Endodermal cell (in vitro differentiated cells): ENCODE measurements around the gene OPA1. TPM values are rescaled to one million over a fixed set of nuclear protein-coding genes. Genes with fewer than 3 reads are reported as not detected.

Experiments used
- DNase-seq: peaks from one replicate; pipeline ENCODE4 v3.0.0-alpha.2; 2017
- H3K27ac ChIP-seq: 2 replicates; pipeline ENCODE4 v1.5.1; 2013; ENCODE audit warnings: mild to moderate bottlenecking, low read depth, low read length, moderate library complexity
- H3K27me3 ChIP-seq: 2 replicates; pipeline ENCODE4 v1.6.1; 2013; ENCODE audit warnings: mild to moderate bottlenecking, low read length, moderate library complexity; ENCODE audit not compliant: insufficient read depth, control insufficient read depth, poor library complexity, severe bottlenecking
- H3K36me3 ChIP-seq: 2 replicates; pipeline ENCODE4 v1.7.0; 2013; ENCODE audit warnings: mild to moderate bottlenecking, low read length, moderate library complexity; ENCODE audit not compliant: control insufficient read depth, insufficient read depth
- H3K4me1 ChIP-seq: one replicate; pipeline ENCODE4 v1.7.0; 2013; ENCODE audit warnings: low read length; ENCODE audit not compliant: control insufficient read depth, insufficient read depth
- H3K4me3 ChIP-seq: 2 replicates; pipeline ENCODE4 v1.5.1; 2013; ENCODE audit warnings: mild to moderate bottlenecking, low read length, moderate library complexity
- H3K9ac ChIP-seq: 2 replicates; pipeline ENCODE4 v1.6.1; 2013; ENCODE audit warnings: mild to moderate bottlenecking, low read length, moderate library complexity; ENCODE audit not compliant: poor library complexity, severe bottlenecking; ENCODE audit errors: extremely low read depth
- H3K9me3 ChIP-seq: 2 replicates; pipeline ENCODE4 v1.6.1; 2013; ENCODE audit warnings: mild to moderate bottlenecking, low read length, moderate library complexity; ENCODE audit not compliant: control insufficient read depth
- H3K27ac Mint-ChIP-seq: 2 replicates; pipeline ENCODE4 v1.8.0; 2020; ENCODE audit warnings: mixed read lengths
- H3K27me3 Mint-ChIP-seq: 2 replicates; pipeline ENCODE4 v1.8.0; 2021; ENCODE audit warnings: mild to moderate bottlenecking, mixed read lengths; ENCODE audit not compliant: insufficient read depth
- H3K36me3 Mint-ChIP-seq: 2 replicates; pipeline ENCODE4 v1.8.0; 2020; ENCODE audit warnings: low read depth, mixed read lengths
- H3K4me1 Mint-ChIP-seq: 2 replicates; pipeline ENCODE4 v1.8.0; 2020; ENCODE audit warnings: mixed read lengths
- H3K4me3 Mint-ChIP-seq: 2 replicates; pipeline ENCODE4 v1.8.0; 2020; ENCODE audit warnings: mild to moderate bottlenecking, moderate library complexity, mixed read lengths
- H3K9me3 Mint-ChIP-seq: 2 replicates; pipeline ENCODE4 v1.8.0; 2020; ENCODE audit warnings: mild to moderate bottlenecking, mixed read lengths
- WGBS, 2 experiments: methylation state at CpG; one replicate each; pipeline versions ENCODE4 v1.1.5 to v1.1.7; 2013; ENCODE audit warnings: missing lambda C conversion rate in 2 of 2, mixed read lengths in 1 of 2; ENCODE audit not compliant: insufficient coverage in 1 of 2, insufficient read length in 1 of 2; 5-methylcytosine and 5-hydroxymethylcytosine counted together
- total RNA-seq, 2 donors: library from RNA; stranded (reverse); fragmentation: NEBNext Ultra II Directional in 1 of 2; extraction: Animal tissue kit (Norgen Biotek cat#: 25700) in 1 of 2; gene quantifications; 2 replicates in 1 of 2; 3 replicates in 1 of 2; pipeline ENCODE4 v1.2.1, GENCODE V29; 2021
- TF ChIP-seq, protein P1 (sequence below): fragments of 200-600 bp; sonication (generic); conservative IDR thresholded peaks from 2 replicates; pipeline ENCODE4 v1.5.0; 2021; ENCODE audit warnings: antibody characterized with exemption, mild to moderate bottlenecking

The OPA1 gene
- total RNA-seq, 2 donors from 2014 or later = 61.5 to 69.4 TPM

DNA sequence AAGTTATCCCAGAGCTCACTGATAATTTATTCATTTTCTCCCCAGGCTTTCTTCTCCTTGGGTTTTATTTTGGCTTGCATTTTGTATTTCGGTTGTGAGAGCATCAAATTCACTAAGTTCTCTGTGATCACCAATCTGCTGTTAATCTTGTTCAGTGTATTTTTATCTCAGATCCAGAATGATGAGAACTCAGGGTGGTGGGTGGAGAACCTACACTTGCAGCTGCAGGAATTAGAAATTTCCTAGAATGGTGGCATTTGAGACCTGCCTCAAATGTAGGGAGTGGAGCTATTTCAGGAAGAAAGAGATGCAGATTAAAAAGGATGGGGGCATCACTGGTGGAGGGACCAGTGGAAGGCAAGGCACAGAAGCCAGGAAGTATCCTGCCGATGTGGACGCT lies 129.6 kb downstream of the OPA1 start:
- H3K4me3 Mint-ChIP-seq = no peak overlapping the region
- Histone ChIP-seq H3K4me3 (no peak overlapping the region), H3K36me3 (no peaks in the 10 kb centered on the region), H3K4me1 (no peaks in the 10 kb centered on the region), H3K9me3 (peaks cover 2% of the 10 kb centered on the region), H3K27ac (no peak overlapping the region), H3K27me3 (no peaks in the 10 kb centered on the region), H3K9ac (no peak overlapping the region)
- H3K4me1 Mint-ChIP-seq = no peaks in the 10 kb centered on the region
- no peak overlapping the region for H3K27ac Mint-ChIP-seq
- peaks cover 32% of the 10 kb centered on the region for H3K9me3 Mint-ChIP-seq
- no peak for DNase-seq
- peaks cover 3% of the 10 kb centered on the region for H3K36me3 Mint-ChIP-seq
- H3K27me3 Mint-ChIP-seq = no peaks in the 10 kb centered on the region
- TF ChIP-seq, protein P1, sequence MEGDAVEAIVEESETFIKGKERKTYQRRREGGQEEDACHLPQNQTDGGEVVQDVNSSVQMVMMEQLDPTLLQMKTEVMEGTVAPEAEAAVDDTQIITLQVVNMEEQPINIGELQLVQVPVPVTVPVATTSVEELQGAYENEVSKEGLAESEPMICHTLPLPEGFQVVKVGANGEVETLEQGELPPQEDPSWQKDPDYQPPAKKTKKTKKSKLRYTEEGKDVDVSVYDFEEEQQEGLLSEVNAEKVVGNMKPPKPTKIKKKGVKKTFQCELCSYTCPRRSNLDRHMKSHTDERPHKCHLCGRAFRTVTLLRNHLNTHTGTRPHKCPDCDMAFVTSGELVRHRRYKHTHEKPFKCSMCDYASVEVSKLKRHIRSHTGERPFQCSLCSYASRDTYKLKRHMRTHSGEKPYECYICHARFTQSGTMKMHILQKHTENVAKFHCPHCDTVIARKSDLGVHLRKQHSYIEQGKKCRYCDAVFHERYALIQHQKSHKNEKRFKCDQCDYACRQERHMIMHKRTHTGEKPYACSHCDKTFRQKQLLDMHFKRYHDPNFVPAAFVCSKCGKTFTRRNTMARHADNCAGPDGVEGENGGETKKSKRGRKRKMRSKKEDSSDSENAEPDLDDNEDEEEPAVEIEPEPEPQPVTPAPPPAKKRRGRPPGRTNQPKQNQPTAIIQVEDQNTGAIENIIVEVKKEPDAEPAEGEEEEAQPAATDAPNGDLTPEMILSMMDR = no peak
- WGBS, 2 experiments = 88 to 90% methylated on average over 2 to 3 of the region's 3 CpGs

DNA sequence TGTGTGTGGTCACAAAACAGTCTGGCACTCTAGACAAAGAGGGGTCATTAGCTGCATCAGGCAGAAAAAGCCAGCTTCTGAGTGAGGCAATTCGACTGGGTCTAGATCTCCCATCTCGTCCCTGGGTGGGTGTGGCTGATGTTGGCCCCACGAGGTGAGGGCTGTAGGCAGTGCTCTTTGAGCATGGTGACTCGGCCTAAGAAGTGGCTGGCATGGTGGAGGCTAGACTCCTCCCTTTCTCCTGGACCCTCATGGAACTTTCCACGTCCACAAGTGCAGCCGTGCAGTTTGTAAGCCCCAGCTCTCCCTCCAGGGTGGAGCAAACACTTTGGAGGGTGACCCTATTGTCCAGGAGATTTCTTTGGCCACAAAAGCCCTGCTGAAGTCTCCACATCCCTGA lies 134.1 kb downstream of the OPA1 start:
- no peaks in the 10 kb centered on the region for H3K4me1 ChIP-seq
- Mint-ChIP-seq H3K27ac (no peak overlapping the region), H3K4me3 (no peak overlapping the region), H3K9me3 (no peaks in the 10 kb centered on the region), H3K36me3 (no peaks in the 10 kb centered on the region), H3K27me3 (no peaks in the 10 kb centered on the region), H3K4me1 (no peaks in the 10 kb centered on the region)
- no peak overlapping the region for H3K27ac ChIP-seq
- H3K4me3 ChIP-seq = no peak overlapping the region
- DNase-seq = no peak
- TF ChIP-seq, protein P1 = no peak
- H3K9me3 ChIP-seq = no peaks in the 10 kb centered on the region
- no peak overlapping the region for H3K9ac ChIP-seq
- H3K36me3 ChIP-seq = no peaks in the 10 kb centered on the region
- no peaks in the 10 kb centered on the region for H3K27me3 ChIP-seq
- 83 to 86% methylated on average over 4 to 6 of the region's 6 CpGs for WGBS, 2 experiments

DNA sequence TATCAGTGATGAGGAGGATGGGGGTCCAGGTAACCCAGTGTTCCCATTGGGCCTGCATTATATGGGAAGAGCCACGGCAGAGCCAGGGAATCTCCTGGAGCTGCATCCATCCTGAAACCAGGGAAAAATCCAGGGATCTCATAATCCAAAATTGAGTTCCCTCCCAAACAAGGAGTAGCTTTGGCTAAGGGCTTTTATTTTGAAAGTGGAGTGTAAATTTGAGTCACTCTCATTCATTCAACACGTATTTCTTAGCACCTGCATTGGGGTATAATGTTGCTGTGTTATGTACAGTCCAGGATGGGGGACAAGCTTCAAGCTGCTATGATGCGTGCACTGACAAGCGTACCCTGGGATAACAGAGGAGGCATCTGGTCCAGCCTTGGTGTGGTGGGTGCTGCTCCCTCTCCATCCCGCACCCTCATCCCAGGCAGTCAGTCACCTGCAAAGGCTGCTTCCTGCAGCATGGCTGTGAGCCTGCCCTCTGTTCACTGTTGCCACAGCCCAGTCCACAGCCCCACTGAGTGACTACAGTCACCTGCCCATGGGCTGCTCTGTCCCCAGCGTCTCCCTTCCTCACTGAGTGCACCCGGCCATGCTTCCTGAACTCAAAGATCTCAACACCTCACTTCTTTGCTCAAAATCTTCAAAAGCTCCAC lies 135.6 kb downstream of the OPA1 start:
- H3K9me3 Mint-ChIP-seq = no peaks in the 10 kb centered on the region
- DNase-seq = no peak
- 89 to 100% methylated on average over 5 to 7 of the region's 7 CpGs for WGBS, 2 experiments
- H3K9ac ChIP-seq = no peak overlapping the region
- no peak overlapping the region for H3K27ac ChIP-seq
- H3K27me3 Mint-ChIP-seq = no peaks in the 10 kb centered on the region
- TF ChIP-seq, protein P1 = no peak
- H3K27ac Mint-ChIP-seq = no peak overlapping the region
- no peak overlapping the region for H3K4me3 ChIP-seq
- H3K4me1 ChIP-seq = no peaks in the 10 kb centered on the region
- no peaks in the 10 kb centered on the region for H3K9me3 ChIP-seq
- no peaks in the 10 kb centered on the region for H3K4me1 Mint-ChIP-seq
- no peaks in the 10 kb centered on the region for H3K36me3 Mint-ChIP-seq
- no peak overlapping the region for H3K4me3 Mint-ChIP-seq
- no peaks in the 10 kb centered on the region for H3K36me3 ChIP-seq
- no peaks in the 10 kb centered on the region for H3K27me3 ChIP-seq
